ENCODE measurements around the gene RIBC2.
"Not testable (repeated sequence)": the region's sequence is repeated elsewhere in the genome, so short reads cannot be mapped to it uniquely, and the experiment has no call there.

The RIBC2 gene

GRCh38 chr22:45413368-45414211 lies at the start of gene RIBC2, which contains the start of gene SMC1B:
TSS of gene RIBC2 (plus strand) at chr22:45413693. CDS start at chr22:45413887, 194 bp downstream.
TSS of gene SMC1B (minus strand) at chr22:45413599. CDS start at chr22:45413567, 32 bp downstream.
- DNase-seq: peak; percentile 85 to 89

- DNase-seq: no peak
These were observed 46.8 kb upstream of the RIBC2 start for GRCh38 chr22:45366713-45367112.

DNA sequence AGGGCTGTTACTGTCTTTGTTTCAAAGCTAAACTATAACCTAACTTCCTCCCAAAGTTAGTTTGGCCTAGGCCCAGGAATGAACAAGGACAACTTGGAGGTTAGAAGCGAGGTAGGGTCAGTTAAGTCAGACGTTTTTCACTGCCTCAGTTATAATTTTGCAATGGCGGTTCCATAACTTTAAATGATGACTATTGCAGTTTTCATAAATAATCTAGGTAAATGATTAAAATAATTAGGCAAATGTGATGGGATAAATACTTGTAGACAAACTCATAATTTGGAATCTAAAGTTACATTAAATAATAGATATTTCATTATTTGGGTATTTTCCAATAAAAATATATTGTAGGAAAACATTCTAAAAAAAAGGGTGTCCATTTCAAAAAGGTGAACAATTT lies 39.9 kb upstream of the RIBC2 start:
- not testable (repeated sequence) for DNase-seq

DNA sequence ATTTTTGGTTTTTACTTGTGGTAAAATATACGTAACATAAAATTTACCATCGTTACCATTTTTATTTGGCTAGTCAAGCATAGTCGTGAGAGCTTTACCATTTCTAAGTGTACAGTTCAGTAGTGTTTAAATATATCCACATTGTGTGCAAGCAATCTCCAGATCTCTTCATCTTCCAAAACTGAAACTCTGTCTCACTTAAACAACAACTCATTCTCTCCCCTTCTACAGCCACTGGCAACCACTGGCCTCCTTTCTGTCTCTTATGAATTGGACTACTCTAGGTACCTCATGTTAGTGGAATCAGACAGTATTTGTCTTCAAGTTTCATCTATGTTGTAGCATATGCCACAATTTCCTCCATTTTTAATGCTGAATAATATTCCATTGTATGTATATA lies 37.5 kb upstream of the RIBC2 start:
- DNase-seq: no peak

DNA sequence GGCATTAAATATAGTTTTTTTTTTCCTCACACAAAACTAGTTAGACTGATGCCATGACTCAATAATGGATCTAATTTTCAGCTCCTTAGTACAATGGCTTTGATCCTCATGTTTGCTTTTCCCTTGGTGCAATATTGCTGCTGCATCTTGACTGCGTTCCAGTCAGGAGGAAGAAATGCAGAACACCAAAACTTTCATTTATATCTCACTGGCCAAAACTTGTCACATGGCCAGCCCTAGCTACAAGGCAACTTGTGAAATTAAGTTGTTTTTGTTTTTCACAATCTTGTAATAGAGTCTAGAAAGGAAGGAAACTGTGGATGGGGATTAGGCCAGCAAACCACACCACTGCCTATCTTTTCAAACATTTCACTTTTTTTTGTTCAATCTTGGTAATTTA lies 36.8 kb upstream of the RIBC2 start:
- DNase-seq: peak in 1 of 2 donors; percentile 3

- DNase-seq: no peak
These were observed 32.1 kb upstream of the RIBC2 start for GRCh38 chr22:45381348-45381747.

GRCh38 chr22:45389546-45389945 lies 23.9 kb upstream of the RIBC2 start:
- DNase-seq: no peak

DNA sequence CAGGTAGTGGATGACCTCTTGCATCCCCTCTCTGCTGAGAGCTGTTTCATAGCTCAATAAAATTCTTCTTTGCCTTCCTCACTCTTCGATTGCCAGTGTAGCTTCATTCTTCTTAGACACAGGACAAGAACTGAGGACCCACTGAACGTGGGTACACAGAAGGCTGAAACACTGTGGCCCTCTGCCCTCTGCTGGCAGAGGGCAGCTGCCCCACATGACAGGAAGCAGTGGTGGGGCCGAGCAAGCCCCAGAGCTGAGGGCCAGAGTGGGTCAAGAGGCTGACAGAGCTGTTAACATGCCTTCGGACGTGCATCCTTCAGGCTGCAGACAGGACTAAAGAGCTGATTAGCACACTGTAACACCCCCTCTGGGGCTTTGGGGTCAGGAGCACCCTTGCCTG lies 15.7 kb upstream of the RIBC2 start:
- no peak for DNase-seq

DNA sequence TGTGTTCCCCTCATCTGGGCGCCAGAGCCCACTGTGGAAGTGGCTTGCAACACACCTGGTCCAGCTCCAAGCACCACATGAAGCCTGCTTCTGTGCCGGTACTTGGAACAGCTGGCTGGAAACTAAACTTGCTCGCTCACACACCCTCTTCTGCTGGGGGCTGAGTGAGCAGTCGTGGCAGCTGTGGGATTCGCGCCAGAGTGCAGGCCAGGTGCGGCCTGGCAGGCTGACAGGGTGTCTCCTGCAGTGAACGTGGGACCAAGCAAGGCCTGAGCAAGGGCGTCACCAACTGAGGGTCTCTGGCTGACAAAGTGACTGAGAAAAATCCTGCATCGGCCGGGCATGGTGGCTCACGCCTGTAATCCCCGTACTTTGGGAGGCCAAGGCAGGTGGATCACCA lies 15.3 kb upstream of the RIBC2 start:
- DNase-seq: no peak

- no peak for DNase-seq
These were observed 13.6 kb upstream of the RIBC2 start for GRCh38 chr22:45399712-45400445.

DNA sequence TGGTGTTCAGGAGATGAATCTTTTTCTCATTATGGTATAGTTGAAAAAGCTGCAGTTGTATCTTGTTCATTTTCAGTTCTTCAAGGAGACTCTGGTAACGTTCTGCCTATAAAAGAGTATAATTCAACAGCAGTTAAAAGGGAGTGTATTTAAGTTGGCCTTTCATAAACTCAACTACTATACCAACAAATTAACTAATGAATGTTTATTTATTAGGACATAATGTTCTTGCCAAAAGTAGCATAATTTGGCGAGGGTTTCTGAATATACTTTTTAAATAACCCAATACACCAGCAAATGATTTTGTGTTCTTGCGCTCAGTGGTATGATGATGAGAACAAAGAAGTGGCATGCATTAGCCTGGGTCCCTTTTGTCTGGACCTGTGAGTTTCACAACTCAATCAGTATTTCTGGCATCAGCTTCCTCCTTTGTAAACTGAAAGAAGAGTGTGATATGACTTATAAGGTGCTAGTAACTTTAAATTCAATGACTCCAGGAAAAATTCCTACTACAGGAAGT lies 11.0 kb upstream of the RIBC2 start:
- no peak for DNase-seq

DNA sequence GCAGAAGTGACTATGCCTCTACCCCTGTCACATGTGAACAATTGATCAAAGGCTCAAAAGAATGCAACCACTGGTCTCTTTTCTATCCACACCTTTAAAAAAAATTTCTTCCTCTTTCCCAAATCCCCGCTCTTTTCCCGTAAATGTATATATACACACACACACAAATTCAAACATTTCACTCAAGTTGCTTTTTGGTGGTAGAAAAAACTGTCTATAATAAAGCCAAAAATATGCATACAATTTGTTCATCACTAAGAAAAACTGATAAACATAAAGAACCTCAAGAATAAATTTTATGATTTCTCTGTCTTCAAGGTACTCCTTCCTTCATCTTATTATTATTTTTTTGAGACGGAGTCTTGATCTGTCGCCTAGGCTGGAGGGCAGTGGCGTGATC lies 5.7 kb upstream of the RIBC2 start:
- DNase-seq: no peak

GRCh38 chr22:45413013-45413367 lies 503 bp upstream of the RIBC2 start:
- DNase-seq: no peak

DNA sequence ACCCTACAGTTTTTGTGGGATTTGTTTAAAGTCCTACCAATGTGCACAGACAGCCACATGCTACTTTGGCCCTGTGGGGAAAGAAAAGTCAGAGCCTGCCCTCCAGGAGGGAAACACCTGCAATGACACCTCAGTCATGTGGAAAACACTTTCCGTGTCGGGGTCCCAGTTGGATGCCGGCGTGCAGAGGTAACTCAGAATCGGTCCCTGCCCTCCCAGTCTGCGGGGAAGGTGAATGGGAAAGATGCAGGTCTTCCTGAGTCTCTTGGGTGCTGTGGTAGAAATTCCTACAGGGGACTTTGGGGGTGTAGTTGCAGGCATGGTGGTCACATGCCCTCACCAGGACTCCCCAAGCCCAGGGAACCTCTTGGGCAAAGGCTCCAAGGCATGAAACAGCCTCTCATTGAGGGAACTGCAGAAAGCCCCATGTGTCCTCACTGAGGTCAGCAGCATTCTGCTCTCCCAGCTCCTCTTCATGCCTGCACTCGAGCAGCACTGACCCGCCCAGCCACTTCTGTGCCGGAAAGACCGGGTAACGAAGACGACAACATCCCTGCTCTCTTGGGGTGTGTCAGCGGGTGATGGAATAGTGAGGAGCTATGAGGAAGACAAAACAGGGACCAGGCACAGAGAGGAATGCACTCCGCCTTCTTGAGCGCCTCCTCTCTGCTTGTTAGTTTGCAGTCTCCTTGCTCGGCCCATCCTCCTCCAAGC lies 4.7 kb downstream of the RIBC2 start:
- no peak for DNase-seq

DNA sequence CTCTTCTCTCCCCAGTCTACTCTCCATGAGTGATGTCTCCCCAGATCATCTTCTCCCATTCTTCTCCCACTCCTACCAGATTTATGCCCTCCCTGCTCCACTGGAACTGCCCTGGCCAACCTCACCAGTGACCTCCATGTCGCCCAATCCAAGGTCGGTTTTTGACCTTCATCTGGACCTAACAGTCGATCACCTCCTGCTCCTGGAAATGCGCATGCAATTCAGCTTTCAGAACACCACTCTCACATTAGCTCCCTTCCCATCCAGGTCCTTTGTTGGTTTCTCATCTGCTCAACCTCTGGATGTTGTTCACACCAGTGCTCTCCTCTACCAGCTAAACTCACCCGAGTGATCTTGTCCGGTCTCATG lies 5.3 kb downstream of the RIBC2 start:
- no peak for DNase-seq

GRCh38 chr22:45420011-45420410 lies 6.5 kb downstream of the RIBC2 start:
- DNase-seq: no peak

DNA sequence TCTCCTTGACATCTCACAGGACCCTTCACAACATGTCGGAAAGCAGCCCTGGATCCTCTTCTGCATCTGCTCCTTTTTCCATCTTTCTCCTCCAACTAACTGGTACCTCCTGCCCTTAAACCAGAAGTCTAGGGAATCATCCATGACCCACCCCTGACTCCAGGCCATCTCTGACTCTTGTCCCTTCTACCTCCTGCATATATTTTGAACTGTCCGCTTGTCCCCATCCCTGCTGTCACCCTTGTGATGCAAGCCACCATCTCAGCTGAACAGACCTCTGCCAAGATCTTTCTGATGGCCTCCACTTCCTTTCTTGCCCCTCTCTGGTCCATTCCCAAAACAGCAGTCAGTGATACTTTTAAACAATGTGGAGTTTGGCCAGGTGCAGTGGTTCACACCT lies 7.0 kb downstream of the RIBC2 start:
- no peak for DNase-seq

GRCh38 chr22:45421349-45422055 lies 8.0 kb downstream of the RIBC2 start:
- DNase-seq: no peak

DNA sequence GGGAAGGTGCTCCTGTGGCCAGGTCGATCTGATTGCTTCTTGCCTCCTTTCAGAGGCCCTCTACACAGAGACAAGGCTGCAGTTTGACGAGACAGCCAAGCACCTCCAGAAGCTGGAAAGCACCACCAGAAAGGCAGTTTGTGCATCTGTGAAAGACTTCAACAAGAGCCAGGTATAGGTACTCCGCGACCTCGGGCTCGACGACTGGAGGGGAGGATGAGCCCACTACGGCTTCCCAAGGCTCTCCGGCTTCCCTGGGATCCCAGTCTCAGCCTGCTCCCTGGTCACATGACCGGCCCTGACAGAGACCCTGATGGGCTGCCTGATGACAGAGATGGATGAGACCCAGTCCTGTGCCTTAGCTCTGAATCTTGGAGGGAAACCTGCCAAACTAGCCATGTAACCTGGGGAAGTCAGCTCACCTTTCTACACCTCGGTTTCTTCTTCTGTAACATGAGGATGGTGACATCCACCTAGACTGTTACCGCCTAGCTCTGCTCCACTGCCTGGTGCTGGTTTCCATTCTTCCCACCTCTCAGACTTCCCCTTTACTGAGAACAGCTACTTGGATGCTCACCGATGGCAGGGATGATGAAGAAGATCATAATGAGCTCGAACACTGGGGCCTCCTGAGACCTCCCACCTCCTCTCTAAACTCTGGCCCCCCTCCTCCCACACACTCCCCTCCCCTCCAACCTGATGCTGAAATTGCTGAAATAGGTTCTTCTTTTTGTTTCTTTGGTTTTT lies 8.9 kb downstream of the RIBC2 start:
- no peak for DNase-seq

DNA sequence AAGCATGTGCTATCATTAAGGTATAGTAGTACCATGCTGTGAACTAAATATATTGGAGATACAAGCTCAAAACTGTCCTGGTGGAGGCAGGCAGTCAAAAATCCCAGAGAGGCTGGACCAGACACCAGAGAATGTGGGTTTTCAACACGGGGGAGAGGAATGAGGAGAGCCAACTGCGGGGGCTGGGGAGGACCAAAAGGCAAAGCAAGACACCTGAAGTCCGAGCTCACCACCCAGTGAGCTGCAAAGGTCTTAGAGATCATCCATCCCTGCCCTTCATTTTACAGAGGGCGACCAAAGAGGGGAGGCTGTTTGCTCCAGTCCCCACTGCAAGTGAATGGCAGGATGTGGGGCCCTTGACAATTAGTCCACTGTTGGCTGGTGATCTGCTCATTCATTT lies 10.0 kb downstream of the RIBC2 start:
- no peak for DNase-seq

DNA sequence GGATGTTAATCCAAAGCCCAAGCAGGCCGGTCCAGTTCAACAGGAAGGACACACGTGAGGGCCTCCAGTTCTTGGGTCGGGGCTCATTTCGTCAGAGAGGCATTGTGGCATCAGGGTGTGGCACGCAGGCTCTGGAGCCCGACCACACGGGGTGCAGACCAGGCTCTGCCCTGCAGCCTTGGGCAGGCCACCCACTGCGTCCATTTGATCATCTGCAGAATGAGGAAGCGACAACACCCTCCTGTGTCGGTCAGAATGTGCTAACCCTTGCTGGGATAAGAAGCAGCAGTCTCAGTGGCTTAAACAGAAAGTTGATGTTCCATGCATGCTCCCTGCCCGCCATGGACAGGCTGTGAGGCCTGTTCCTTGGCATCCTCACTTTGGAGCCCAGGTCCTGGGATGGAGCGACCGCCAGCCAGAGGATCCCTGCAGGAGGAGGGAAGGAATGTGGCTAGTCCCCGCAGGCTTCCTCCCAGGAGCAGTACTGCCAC lies 10.8 kb downstream of the RIBC2 start:
- peak in 1 of 2 donors; percentile 71 for DNase-seq

DNA sequence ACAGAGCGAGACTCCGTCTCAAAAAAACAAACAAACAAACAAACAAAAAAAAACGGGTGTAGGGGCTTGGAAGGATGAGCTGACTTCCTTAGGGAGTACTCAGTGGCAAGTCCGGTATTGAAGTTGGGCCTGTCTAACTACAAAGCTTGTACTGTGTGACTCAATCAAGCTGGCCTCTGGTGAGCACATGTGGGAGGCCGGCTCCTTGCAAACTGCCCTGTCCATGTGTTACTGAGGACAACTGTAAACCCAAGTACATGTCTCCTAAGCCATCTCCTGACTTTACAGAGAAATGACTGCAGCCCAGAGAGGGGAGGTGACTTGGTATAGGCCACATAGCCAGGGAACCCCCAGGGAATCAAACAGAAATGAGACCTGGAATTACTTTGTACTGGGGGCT lies 11.6 kb downstream of the RIBC2 start:
- no peak for DNase-seq
